Gastrocnemius medialis (tissue), 4 donors: ENCODE results near the gene RBM6.

ENCODE experiments used
- CTCF ChIP-seq, 5 experiments: fragments of 450-650 bp in 3 of 5; fragments of 200-600 bp in 2 of 5; sonication (generic) in 2 of 5; IDR thresholded peaks in 4 of 5; conservative IDR thresholded peaks in 1 of 5; 1 replicate in 4 of 5; 2 replicates in 1 of 5; pipeline ENCODE4 v1.5.1; 2016 to 2019; ENCODE audit warnings: antibody characterized with exemption in 5 of 5, mild to moderate bottlenecking in 3 of 5, moderate library complexity in 3 of 5
- POLR2A ChIP-seq, 2 donors: fragments of 450-650 bp; IDR thresholded peaks; one replicate each; pipeline ENCODE4 v1.6.1; 2017; ENCODE audit warnings: antibody characterized with exemption in 2 of 2, mild to moderate bottlenecking in 2 of 2, moderate library complexity in 2 of 2

GRCh38 chr3:49998326-49998725 lies 58.4 kb downstream of the RBM6 start:
- TF ChIP-seq CTCF (IDR thresholded peaks at IDR 0.05 in 4 of 5, conservative IDR thresholded peaks at IDR 0.05 in 1 of 5) (no peak), POLR2A (IDR thresholded peaks at IDR 0.05) (no peak)
